ENCODE data around the gene TNKS1BP1.
A peak's percentile ranks its signal among the peaks of the same experiment; 100 is the strongest.
"Not testable (repeated sequence)": the region's sequence is repeated elsewhere in the genome, so short reads cannot be mapped to it uniquely, and the experiment has no call there.

TNKS1BP1 gene

DNA sequence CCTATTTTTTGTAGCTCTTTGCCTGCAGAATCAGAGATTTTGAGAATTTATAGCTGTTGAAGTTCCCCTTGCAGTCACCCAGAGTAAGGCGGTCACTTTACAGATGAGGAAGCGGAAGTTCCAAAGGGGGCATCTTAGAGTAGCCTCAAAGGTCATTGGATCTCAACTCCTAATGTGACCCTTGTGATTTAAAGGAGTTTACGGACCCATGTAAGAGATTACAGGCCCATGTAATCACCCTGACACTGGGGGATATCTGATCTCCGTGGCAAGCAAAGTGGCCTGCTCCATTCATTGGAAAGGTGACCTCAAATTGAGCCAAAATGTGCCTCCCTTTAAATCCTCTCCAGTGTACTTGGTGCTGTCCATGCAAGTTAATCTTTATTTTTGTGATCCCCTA, 29.1 kb upstream of the TNKS1BP1 start:
- no peak for DNase-seq

DNA sequence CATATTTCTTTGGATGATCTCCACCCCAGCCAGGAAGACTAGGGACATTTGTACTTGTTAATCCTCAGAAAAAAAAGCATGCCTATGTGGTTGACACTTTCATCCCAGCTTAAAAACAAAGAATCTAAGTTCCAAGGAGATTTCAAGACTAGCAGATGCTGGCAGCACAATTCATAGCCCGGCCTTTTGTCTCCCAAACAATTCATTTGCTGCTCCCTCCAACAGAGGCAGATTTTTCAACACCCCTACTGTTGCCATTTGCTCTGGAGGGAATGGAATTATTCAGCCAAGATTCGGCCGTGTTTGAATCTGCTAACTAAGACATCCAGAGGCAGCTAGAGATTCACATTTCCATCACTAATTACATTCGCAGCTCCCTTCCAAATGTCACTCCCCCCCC, 28.7 kb upstream of the TNKS1BP1 start:
- DNase-seq, result no peak

GRCh38 chr11:57353036-57353435, 28.3 kb upstream of the TNKS1BP1 start:
- DNase-seq, result no peak

GRCh38 chr11:57349491-57350274, 24.9 kb upstream of the TNKS1BP1 start:
- DNase-seq, result peak; percentile 11 to 56

- no peak for DNase-seq
These were observed 24.0 kb upstream of the TNKS1BP1 start for GRCh38 chr11:57348636-57349313.

DNA sequence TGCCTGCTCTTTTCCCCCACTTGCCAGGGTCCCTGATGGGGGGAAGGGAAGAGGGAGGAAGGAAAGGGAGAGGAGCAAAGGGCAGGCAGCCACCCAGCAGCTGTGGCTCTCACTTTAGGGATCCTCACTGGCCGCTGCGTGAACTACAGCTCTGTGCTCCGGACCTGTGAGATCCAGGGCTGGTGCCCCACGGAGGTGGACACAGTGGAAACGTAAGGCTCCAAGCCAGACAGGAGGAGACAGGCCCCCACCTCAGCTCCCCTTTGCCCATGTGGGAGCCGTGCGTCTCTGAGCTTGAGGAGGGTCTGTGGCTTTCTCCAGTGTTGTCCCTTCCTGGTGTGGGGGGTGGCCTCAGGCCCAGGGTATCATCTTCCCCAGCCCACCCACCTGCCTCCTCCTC, 23.3 kb upstream of the TNKS1BP1 start:
- no peak for DNase-seq

DNA sequence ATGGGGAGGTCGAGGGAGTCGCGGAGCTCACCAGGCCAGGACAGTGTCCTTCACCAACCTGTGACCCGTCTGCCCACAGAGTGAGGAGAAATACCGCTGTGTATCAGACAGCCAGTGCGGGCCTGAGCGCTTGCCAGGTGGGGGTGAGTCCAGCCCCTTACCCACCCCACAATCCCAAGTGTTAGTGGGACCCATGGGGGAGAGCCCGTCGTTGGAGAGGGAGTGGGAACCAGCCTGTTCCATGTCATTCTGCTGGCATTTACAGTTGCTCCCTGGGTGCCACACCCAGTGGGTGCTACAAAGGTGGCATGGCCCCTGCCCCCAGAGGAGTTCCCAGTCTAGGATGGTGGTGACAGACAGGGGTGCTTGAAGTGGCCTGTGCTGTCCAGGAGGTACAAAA, 22.6 kb upstream of the TNKS1BP1 start:
- no peak for DNase-seq

GRCh38 chr11:57345555-57346211, 20.9 kb upstream of the TNKS1BP1 start:
- DNase-seq, result peak; percentile 52 to 56

- DNase-seq, result no peak
These were observed 20.1 kb upstream of the TNKS1BP1 start for GRCh38 chr11:57344826-57345225.

DNA sequence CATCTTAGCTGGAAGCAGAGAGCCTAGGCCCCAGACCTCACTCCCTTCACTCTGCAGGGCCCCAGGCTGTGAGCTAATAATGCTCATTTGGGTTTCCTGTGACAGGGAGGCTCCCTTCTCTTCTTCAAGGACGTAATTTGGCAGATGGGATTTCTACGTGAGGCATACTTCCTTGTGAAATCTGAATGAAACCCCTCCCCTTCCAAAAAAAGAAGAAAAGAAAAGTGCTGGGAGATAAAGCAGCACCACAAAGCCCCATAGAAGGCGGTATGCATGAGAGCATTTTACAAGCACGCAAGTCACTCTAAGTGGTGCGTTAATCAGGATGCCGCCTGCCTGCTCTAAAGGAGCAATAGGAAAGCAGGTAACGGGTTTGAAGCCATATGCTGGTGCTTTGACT, 19.1 kb upstream of the TNKS1BP1 start:
- no peak for DNase-seq

DNA sequence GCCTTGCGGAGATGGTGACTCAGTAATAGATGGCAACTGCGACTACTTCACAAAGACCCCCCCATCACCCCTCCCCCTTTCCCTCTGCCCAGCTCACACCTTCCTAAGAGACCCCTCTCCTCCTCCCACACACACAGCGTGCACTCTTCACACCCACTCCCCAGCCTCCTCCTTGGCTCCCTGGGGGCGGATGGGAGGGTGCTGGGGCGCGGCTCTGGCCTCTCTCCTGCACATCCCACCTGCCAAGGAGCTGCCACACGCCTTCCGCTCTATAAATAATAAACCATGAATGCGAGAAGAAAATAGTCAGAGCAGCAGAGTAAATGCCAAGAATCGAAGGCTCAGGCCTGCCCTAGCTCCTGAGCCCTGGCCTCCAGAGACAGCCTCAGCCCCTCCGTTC, 17.9 kb upstream of the TNKS1BP1 start:
- no peak for DNase-seq

DNA sequence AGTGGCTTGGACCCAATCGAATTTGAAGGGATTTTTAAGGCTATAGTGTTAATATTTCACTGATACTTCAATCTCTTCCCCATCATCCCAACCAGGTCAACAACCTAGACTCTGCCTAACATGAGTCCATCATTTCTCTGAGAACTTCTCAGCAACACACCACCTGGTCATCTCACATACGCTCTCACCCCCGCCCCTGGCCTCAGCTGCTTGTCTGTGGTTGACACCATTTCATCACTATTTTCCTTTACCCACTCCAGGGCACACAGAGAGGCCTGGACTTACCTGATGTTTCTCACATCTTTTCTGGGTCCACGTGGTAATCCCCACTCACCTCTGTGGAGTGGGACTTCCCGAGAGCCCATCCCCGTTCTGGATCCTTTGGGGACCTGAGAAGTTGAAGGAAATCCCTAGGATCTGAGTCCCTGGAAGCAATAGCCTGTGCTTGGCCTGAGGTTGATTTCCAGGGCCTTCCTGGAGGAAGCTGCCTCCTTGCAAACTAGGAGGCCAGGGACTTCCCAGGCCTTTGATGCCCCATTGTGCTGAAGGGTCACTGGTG, 16.6 kb upstream of the TNKS1BP1 start:
- no peak for DNase-seq

- DNase-seq, result peak in 1 of 2 experiments; percentile 33
These were observed 15.4 kb upstream of the TNKS1BP1 start for GRCh38 chr11:57340039-57340615.

DNA sequence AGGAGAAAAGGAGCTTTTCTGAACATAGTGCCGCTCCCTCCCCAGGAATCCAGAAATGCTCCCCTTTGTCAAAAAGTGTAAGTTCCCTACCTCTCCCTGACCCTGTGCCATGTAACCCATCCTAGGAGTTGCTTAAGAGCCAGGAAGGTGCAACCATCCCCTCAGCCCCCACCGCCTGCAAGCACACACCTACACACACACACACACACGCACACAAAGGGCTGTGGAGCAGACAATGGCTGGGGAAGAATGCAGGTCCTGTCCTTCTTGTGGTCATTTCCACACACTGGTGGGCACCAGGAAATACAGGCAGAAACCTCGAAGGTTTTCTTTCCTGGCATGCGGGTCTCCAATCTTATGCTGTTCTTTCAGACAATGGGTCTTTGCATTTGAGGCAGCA, 14.6 kb upstream of the TNKS1BP1 start:
- no peak for DNase-seq

DNA sequence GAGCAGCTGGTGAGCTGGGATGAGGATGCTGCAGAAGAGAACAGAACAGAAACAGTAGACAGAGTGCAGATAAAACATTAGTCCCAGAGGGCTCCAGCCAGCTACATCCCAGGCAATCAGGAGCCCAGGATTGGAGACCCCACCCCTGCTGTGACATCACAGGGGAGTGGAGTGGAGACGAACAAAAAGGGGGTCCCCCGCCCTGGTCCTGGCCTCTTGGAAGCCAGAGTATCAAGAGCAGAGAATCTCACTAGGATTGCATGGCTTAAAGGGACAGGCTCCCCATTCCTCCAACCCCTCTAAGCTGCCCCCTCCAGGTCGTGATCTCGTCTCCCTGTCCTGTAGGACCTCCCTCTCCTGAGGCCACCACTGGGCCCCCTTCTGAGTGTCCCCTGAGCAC, 13.4 kb upstream of the TNKS1BP1 start, which contains the start of gene P2RX3:
TSS of gene P2RX3 (plus strand) at position 211 of the 400 bp plus-strand sequence. CDS start 199 bp downstream, outside the sequence.
- DNase-seq, result no peak

DNA sequence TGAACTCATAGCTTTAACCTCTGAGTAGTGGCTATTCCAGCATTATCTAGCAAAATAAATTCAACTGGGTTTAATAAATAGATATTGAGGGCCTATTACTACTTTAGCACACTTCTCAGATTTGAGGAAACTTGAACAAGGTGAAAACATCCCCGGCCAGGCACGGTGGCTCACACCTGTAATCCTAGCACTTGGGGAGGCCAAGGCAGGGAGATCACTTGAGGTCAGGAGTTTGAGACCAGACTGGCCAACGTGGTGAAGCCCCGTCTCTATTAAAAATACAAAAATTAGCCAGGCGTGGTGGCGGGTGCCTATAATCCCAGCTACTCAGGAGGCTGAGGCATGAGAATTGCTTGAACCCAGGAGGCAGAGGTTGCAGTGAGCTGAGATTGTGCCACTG, 12.1 kb upstream of the TNKS1BP1 start:
- not testable (repeated sequence) for DNase-seq

- DNase-seq, result no peak
These were observed 11.4 kb upstream of the TNKS1BP1 start for GRCh38 chr11:57336111-57336666.

GRCh38 chr11:57335343-57336110, 10.8 kb upstream of the TNKS1BP1 start, which contains the start of gene SSRP1:
Gene SSRP1 (minus strand): TSS chr11:57335892. CDS start chr11:57335121, 771 bp downstream.
- peak; percentile 87 to 93 for DNase-seq

GRCh38 chr11:57335023-57335342, 10.2 kb upstream of the TNKS1BP1 start:
- DNase-seq, result no peak

DNA sequence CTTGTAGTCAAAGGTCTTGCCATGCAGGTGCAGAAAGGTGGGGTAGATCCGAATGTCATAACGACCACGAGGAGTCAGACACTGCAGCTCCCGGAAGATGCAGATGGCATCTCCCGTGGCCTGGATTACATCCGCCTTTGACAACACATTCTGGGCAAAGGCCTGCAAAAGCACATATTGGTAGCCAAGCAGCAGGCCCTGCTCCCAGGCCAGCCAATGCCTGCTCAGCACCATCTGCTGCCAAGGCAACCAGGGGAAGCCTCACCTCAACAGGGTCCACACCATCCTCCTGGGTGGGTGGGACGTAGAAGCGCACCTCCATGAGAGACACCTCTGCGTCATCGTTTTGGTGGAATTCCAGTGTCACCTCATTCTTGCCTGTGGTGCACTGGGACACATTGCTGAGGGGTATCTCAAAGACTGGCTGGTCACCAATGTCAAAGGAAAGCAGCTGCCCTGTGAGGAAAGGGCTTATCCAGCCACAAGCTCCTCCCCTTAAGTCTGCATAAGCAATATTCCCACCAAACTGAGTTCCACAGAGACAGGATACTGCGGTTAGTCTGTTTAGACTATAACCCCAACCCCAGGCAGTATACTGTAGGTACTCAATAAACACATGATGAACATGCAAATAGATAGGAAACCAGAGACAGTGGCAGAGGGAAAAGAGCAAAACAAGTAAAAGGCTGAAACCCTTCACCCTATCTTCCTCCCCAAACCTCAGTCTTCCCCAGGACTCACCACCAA, 8.1 kb upstream of the TNKS1BP1 start:
- DNase-seq, result no peak

GRCh38 chr11:57331720-57332119, 7.0 kb upstream of the TNKS1BP1 start:
- no peak for DNase-seq
